Tibial artery (tissue), 4 donors: ENCODE measurements around the gene FLCN.
"Not testable (repeated sequence)": the region's sequence is repeated elsewhere in the genome, so short reads cannot be mapped to it uniquely, and the experiment has no call there.

Source experiments
- DNase-seq, 2 donors: peaks; one replicate each; pipeline ENCODE4 v3.0.0-alpha.2; 2019
- H3K27ac ChIP-seq, 2 donors: fragments of 200-600 bp; sonication (generic) in 1 of 2; 1 replicate in 1 of 2; 2 replicates in 1 of 2; pipeline ENCODE4 v1.5.1; 2018 to 2019; ENCODE audit warnings: mild to moderate bottlenecking in 1 of 2
- H3K27me3 ChIP-seq, 2 donors: fragments of 200-600 bp; sonication (generic) in 1 of 2; one replicate each; pipeline versions ENCODE4 v1.5.1 to v1.6.0; 2016 to 2019
- H3K36me3 ChIP-seq, 3 donors: fragments of 200-600 bp; sonication (generic) in 2 of 3; one replicate each; pipeline ENCODE4 v1.5.1; 2016 to 2019; ENCODE audit warnings: mild to moderate bottlenecking in 2 of 3
- H3K4me1 ChIP-seq, 4 donors: fragments of 200-600 bp; sonication (generic) in 2 of 4; 1 replicate in 3 of 4; 2 replicates in 1 of 4; pipeline ENCODE4 v1.5.1; 2016 to 2019
- H3K4me3 ChIP-seq, 2 donors: fragments of 200-600 bp; sonication (generic) in 1 of 2; 1 replicate in 1 of 2; 2 replicates in 1 of 2; pipeline ENCODE4 v1.5.1; 2018 to 2019; ENCODE audit warnings: mild to moderate bottlenecking in 2 of 2
- H3K9me3 ChIP-seq, 3 donors: fragments of 200-600 bp; sonication (generic) in 1 of 3; one replicate each; pipeline ENCODE4 v1.5.1; 2016 to 2019
- intact Hi-C: fragments of 100-400 bp; cut with DNase I; formaldehyde crosslinking; loops from one replicate; pipeline ENCODE4 v1.15.0; 2023; ENCODE audit warnings: low total_unique reads
- TF ChIP-seq, protein P1 (sequence below), 2 experiments: fragments of 200-600 bp in 1 of 2; fragments of 450-650 bp in 1 of 2; IDR thresholded peaks; one replicate each; pipeline ENCODE4 v1.5.1; 2017 to 2019; ENCODE audit warnings: antibody characterized with exemption in 2 of 2, mild to moderate bottlenecking in 1 of 2, moderate library complexity in 1 of 2

The FLCN gene

GRCh38 chr17:17256316-17256715 is 19.3 kb upstream of the FLCN start:
- Histone ChIP-seq H3K36me3 (peaks cover 76 to 99% (median 94%) of the 10 kb centered on the region in 3 donors), H3K9me3 (no peaks in the 10 kb centered on the region), H3K4me3 (no peak overlapping the region), H3K4me1 (no peaks in the 10 kb centered on the region), H3K27me3 (no peaks in the 10 kb centered on the region), H3K27ac (no peak overlapping the region)
- intact Hi-C loops = no loop called here
- no peak for DNase-seq
- TF ChIP-seq, protein P1, sequence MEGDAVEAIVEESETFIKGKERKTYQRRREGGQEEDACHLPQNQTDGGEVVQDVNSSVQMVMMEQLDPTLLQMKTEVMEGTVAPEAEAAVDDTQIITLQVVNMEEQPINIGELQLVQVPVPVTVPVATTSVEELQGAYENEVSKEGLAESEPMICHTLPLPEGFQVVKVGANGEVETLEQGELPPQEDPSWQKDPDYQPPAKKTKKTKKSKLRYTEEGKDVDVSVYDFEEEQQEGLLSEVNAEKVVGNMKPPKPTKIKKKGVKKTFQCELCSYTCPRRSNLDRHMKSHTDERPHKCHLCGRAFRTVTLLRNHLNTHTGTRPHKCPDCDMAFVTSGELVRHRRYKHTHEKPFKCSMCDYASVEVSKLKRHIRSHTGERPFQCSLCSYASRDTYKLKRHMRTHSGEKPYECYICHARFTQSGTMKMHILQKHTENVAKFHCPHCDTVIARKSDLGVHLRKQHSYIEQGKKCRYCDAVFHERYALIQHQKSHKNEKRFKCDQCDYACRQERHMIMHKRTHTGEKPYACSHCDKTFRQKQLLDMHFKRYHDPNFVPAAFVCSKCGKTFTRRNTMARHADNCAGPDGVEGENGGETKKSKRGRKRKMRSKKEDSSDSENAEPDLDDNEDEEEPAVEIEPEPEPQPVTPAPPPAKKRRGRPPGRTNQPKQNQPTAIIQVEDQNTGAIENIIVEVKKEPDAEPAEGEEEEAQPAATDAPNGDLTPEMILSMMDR (IDR thresholded peaks at IDR 0.05) = no peak

DNA sequence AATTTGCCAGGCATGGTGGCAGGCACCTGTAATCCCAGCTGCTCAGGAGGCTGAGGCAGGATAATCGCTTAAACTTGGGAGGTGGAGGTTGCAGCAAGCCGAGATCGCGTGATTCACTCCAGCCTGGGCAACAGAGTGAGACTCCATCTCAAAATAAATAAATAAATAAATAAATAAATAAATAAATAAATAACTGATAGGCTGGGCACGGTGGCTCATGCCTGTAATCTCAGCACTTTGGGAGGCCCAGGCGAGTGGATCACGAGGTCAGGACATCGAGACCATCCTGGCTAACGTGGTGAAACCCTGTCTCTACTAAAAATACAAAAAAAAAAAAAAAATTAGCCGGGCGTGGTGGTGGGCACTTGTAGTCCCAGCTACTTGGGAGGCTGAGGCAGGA is 18.7 kb upstream of the FLCN start:
- peaks cover 70 to 99% (median 93%) of the 10 kb centered on the region in 3 donors for H3K36me3 ChIP-seq
- H3K27ac ChIP-seq, H3K4me3 ChIP-seq, H3K9me3 ChIP-seq, H3K4me1 ChIP-seq, intact Hi-C loops, DNase-seq, H3K27me3 ChIP-seq: not testable (repeated sequence)

DNA sequence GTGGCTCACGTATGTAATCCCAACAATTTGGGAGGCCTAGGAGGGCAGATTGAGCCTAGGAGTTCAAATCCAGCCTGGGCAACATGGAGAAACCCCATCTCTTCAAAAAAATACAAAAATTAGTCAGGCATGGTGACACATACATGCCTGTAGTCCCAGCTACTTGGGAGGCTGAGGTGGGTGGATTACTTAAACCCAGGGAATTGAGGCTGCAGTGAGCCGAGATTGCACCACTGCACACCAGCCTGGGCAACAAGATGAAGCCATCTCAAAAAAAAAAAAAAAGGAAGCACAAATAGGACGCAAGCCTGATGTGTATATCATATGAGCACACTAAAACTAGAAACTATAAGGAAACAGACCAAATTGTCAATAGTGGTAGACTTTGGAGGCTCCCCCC is 17.1 kb upstream of the FLCN start:
- intact Hi-C loops = no loop called here
- H3K4me1 ChIP-seq = no peaks in the 10 kb centered on the region
- H3K27ac ChIP-seq = no peak overlapping the region
- TF ChIP-seq, protein P1 (IDR thresholded peaks at IDR 0.05) = no peak
- no peaks in the 10 kb centered on the region for H3K9me3 ChIP-seq
- peaks cover 57 to 98% (median 81%) of the 10 kb centered on the region in 3 donors for H3K36me3 ChIP-seq
- no peak overlapping the region for H3K4me3 ChIP-seq
- H3K27me3 ChIP-seq = no peaks in the 10 kb centered on the region
- no peak for DNase-seq

DNA sequence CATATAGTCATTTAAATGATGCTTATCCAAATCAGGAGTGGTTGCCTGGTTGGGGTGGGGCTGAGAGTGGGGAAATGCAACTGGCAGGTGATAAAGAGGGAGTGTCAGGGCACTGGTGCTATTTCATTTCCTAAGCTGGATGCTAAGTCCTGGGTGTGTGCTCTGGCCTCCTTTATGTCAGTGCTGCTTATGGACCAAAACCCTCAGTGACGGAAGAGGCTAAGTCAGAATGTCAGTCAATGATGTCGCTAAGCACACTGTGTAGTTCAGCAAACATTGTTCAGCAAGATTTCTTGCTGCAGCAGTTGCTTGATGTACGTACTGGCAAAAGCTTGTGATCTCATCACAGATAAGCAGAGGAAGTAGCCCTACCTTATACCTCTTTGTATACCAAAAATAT is 16.4 kb upstream of the FLCN start:
- peaks cover 59 to 98% (median 81%) of the 10 kb centered on the region in 3 donors for H3K36me3 ChIP-seq
- no peaks in the 10 kb centered on the region for H3K4me1 ChIP-seq
- DNase-seq = no peak

GRCh38 chr17:17252149-17252661 is 15.2 kb upstream of the FLCN start:
- TF ChIP-seq, protein P1 (IDR thresholded peaks at IDR 0.05) = no peak
- no peaks in the 10 kb centered on the region for H3K27me3 ChIP-seq
- DNase-seq = no peak
- H3K9me3 ChIP-seq = no peaks in the 10 kb centered on the region
- no peak overlapping the region for H3K27ac ChIP-seq
- no peaks in the 10 kb centered on the region for H3K4me1 ChIP-seq
- intact Hi-C loops = no loop called here
- H3K36me3 ChIP-seq = peaks cover 59 to 98% (median 81%) of the 10 kb centered on the region in 3 donors
- H3K4me3 ChIP-seq = no peak overlapping the region

More for the DNA sequence above, 16.4 kb upstream of the FLCN start:
- intact Hi-C loops = no loop called here
- H3K4me3 ChIP-seq = no peak overlapping the region
- no peak overlapping the region for H3K27ac ChIP-seq
- H3K9me3 ChIP-seq = no peaks in the 10 kb centered on the region
- H3K27me3 ChIP-seq = no peaks in the 10 kb centered on the region
- TF ChIP-seq, protein P1 (IDR thresholded peaks at IDR 0.05) = no peak

DNA sequence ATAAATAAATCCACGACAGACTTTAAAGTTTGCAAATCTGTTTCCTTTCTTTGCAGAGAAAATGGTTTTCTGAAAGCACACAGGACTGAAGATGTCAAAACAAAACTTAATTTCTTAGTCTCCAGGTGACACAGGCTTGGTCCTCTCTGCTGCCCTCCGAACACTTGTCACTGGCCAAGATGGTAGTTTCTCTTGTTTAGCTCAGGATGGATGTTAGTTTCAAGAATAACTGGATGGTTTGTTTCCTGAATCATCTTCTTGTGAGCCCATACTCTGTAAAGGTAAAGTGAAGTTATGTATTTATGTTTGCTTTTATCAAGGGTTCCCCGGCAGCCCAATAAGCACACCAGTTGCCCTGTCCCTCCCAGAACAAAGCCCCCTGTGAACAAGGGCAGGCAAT is 9.9 kb upstream of the FLCN start:
- intact Hi-C loops = no loop called here

More for the DNA sequence above, 9.9 kb upstream of the FLCN start:
- Histone ChIP-seq H3K4me1 (no peaks in the 10 kb centered on the region), H3K36me3 (peaks cover 34 to 66% (median 52%) of the 10 kb centered on the region in 3 donors), H3K9me3 (no peaks in the 10 kb centered on the region), H3K4me3 (no peak overlapping the region), H3K27ac (no peak overlapping the region), H3K27me3 (no peaks in the 10 kb centered on the region)
- no peak for DNase-seq
- TF ChIP-seq, protein P1 (IDR thresholded peaks at IDR 0.05) = no peak
